ENCODE data around the gene MTO1.

DNA sequence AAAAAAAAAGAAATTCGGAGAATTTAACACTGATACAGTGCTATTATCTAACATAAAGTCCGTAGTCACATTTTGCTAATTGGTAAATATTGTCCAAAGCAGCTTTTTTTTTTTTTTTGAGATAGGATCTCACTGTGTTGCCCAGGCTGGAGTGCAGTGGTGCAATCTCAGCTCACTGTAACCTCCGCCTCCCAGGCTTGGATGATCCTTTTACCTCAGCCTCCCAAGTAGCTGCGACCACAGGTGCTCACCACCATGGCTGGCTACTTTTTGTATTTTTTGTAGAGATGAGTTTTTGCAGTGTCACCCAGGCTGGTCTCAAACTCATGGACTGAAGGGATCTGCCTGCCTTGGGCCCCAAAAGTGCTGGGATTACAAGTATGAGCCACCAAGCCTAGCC is 15.9 kb downstream of the MTO1 start:
- no peak for TF ChIP-seq POLR2A (IDR thresholded peaks at IDR 0.05)
- TF ChIP-seq, protein P1, sequence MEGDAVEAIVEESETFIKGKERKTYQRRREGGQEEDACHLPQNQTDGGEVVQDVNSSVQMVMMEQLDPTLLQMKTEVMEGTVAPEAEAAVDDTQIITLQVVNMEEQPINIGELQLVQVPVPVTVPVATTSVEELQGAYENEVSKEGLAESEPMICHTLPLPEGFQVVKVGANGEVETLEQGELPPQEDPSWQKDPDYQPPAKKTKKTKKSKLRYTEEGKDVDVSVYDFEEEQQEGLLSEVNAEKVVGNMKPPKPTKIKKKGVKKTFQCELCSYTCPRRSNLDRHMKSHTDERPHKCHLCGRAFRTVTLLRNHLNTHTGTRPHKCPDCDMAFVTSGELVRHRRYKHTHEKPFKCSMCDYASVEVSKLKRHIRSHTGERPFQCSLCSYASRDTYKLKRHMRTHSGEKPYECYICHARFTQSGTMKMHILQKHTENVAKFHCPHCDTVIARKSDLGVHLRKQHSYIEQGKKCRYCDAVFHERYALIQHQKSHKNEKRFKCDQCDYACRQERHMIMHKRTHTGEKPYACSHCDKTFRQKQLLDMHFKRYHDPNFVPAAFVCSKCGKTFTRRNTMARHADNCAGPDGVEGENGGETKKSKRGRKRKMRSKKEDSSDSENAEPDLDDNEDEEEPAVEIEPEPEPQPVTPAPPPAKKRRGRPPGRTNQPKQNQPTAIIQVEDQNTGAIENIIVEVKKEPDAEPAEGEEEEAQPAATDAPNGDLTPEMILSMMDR (IDR thresholded peaks at IDR 0.05), result no peak
